K562 (cell line): ENCODE measurements around the gene TMEM191C. TPM values are rescaled to one million over a fixed set of nuclear protein-coding genes. Genes with fewer than 3 reads are reported as not detected.

Experiments used
- ATF1 ChIP-seq, 2 experiments: fragments of 450-650 bp in 1 of 2; IDR thresholded peaks; 2 replicates each; pipeline ENCODE4 v1.6.1; 2016; ENCODE audit warnings: missing compliant biosample characterization in 1 of 2, missing genetic modification characterization in 1 of 2
- BRCA1 ChIP-seq, 2 experiments: fragments of 450-650 bp in 1 of 2; sonication (generic) in 1 of 2; formaldehyde crosslinking in 1 of 2; IDR thresholded peaks; 2 replicates each; pipeline versions ENCODE4 v1.5.0 to v1.6.1; 2017 to 2020; ENCODE audit warnings: mild to moderate bottlenecking in 1 of 2, missing genetic modification reagents in 1 of 2
- CHD4 ChIP-seq: fragments of 200-600 bp; sonication (generic); IDR thresholded peaks from 3 replicates; pipeline ENCODE4 v1.6.1; 2012; ENCODE audit warnings: low read depth, mild to moderate bottlenecking, mixed read lengths, low read length, inconsistent platforms; ENCODE audit not compliant: insufficient read depth, insufficient replicate concordance, poor library complexity, severe bottlenecking
- FOXP1 ChIP-seq: sonication (generic); formaldehyde crosslinking; IDR thresholded peaks from 2 replicates; pipeline ENCODE4 v1.8.0; 2022; ENCODE audit warnings: mild to moderate bottlenecking, missing genetic modification reagents
- GATAD2B ChIP-seq: fragments of 450-650 bp; IDR thresholded peaks from 2 replicates; pipeline ENCODE4 v1.6.1; 2017; ENCODE audit warnings: mild to moderate bottlenecking, borderline replicate concordance
- HMGN3 ChIP-seq: IDR thresholded peaks from 2 replicates; pipeline ENCODE4 v1.6.1; 2011; ENCODE audit warnings: borderline replicate concordance, low read depth, mild to moderate bottlenecking, mixed read lengths, low read length; ENCODE audit not compliant: insufficient read length; ENCODE audit errors: extremely low read depth
- L3MBTL2 ChIP-seq: fragments of 450-650 bp; IDR thresholded peaks from 2 replicates; pipeline ENCODE4 v1.6.1; 2016; ENCODE audit warnings: mild to moderate bottlenecking, moderate library complexity
- MED1 ChIP-seq: sonication (generic); formaldehyde crosslinking; IDR thresholded peaks from 2 replicates; pipeline ENCODE4 v1.8.1; 2023; ENCODE audit warnings: missing genetic modification reagents, borderline replicate concordance
- MYNN ChIP-seq, 2 experiments: sonication (generic); formaldehyde crosslinking in 1 of 2; IDR thresholded peaks; 2 replicates each; pipeline versions ENCODE4 v1.5.0 to v1.6.1; 2016 to 2020; ENCODE audit warnings: antibody characterized with exemption in 1 of 2, missing genetic modification reagents in 1 of 2
- POLR2A ChIP-seq: fragments of 450-650 bp; conservative IDR thresholded peaks from 2 replicates; pipeline ENCODE4 v1.6.1; 2016
- POLR2B ChIP-seq: fragments of 450-650 bp; IDR thresholded peaks from 2 replicates; pipeline ENCODE4 v1.6.1; 2018; ENCODE audit warnings: low read depth; ENCODE audit not compliant: partially characterized antibody
- TGIF2 ChIP-seq: sonication (generic); formaldehyde crosslinking; IDR thresholded peaks from 2 replicates; pipeline ENCODE4 v1.8.1; 2022; ENCODE audit warnings: mild to moderate bottlenecking, missing genetic modification reagents, moderate library complexity
- TSC22D4 ChIP-seq: fragments of 450-650 bp; IDR thresholded peaks from 2 replicates; pipeline ENCODE4 v1.6.1; 2016; ENCODE audit warnings: missing genetic modification characterization, missing biosample characterization, control low read depth
- ZNF143 ChIP-seq: sonication (generic); formaldehyde crosslinking; IDR thresholded peaks from 2 replicates; pipeline ENCODE4 v1.9.0; 2022; ENCODE audit warnings: mild to moderate bottlenecking, missing genetic modification reagents
- ZNF431 ChIP-seq: sonication (generic); formaldehyde crosslinking; IDR thresholded peaks from 2 replicates; pipeline ENCODE4 v1.8.0; 2022; ENCODE audit warnings: mild to moderate bottlenecking, missing genetic modification reagents
- ZNF668 ChIP-seq: fragments of 250-450 bp; sonication (Bioruptor Pico); IDR thresholded peaks from 2 replicates; pipeline ENCODE4 v1.8.0; 2022; ENCODE audit warnings: mild to moderate bottlenecking, inconsistent platforms
- ZNF740 ChIP-seq, 3 experiments: fragments of 200-800 bp in 1 of 3; sonication (Bioruptor generic) in 1 of 3; sonication (generic) in 1 of 3; formaldehyde crosslinking in 1 of 3; IDR thresholded peaks; 2 replicates each; pipeline versions ENCODE4 v1.6.1 to v1.8.0; 2016 to 2022; ENCODE audit warnings: mild to moderate bottlenecking in 2 of 3, missing compliant biosample characterization in 2 of 3, missing genetic modification characterization in 2 of 3, missing genetic modification reagents in 1 of 3
- polyA plus RNA-seq, 8 experiments: library from polyadenylated mRNA; depleted of rRNA in 4 of 8; stranded (reverse) in 5 of 8; unstranded in 3 of 8; fragments of >200 nt; fragmentation: Nextera tagmentation in 2 of 8; fragmentation: Illumina TruSeq in 1 of 8; extraction: Ambion mirVana in 2 of 8; extraction: Trizol in 1 of 8; gene quantifications; 2 replicates each; pipeline versions ENCODE4 v1.2.1 to v1.2.3, GENCODE V29; 2011 to 2014; ENCODE audit warnings: inconsistent platforms in 1 of 8, missing spikeins in 1 of 8
- total RNA-seq, 7 experiments: library from RNA; depleted of rRNA in 6 of 7; stranded (reverse); fragments of >200 nt in 6 of 7; fragmentation: Illumina TruSeq in 2 of 7; extraction: Trizol in 2 of 7; gene quantifications; 2 replicates each; pipeline versions ENCODE4 v1.2.1 to v1.2.3, GENCODE V29; 2011 to 2021; ENCODE audit warnings: low replicate concordance in 1 of 7
- TF ChIP-seq, protein P1 (sequence below): sonication (generic); formaldehyde crosslinking; IDR thresholded peaks from 2 replicates; pipeline ENCODE4 v1.9.0; 2022; ENCODE audit warnings: mild to moderate bottlenecking, missing genetic modification reagents
- TF ChIP-seq, protein P2 (sequence below): fragments of 250-450 bp; sonication (Bioruptor Pico); IDR thresholded peaks from 2 replicates; pipeline ENCODE4 v1.8.0; 2022; ENCODE audit warnings: inconsistent platforms, mild to moderate bottlenecking, moderate library complexity, borderline replicate concordance
- TF ChIP-seq, protein P3 (sequence below): IDR thresholded peaks from 2 replicates; pipeline ENCODE4 v1.6.1; 2011; ENCODE audit not compliant: insufficient read length; ENCODE audit errors: extremely low read depth

The TMEM191C gene
- total and polyA plus RNA-seq, 9 of the 15 experiments (the other 6 are each of a cell fraction or from before 2014, with no cell fraction given) = 0.15 to 7.1 (median 1.1) TPM

- TF ChIP-seq HMGN3 = peak; percentile 50
- TF ChIP-seq MED1 (CRISPR knock-in tag) = 0 out of 2 replicates have a peak, but pooled peaks have one; percentile 82
- no peak for TF ChIP-seq ZNF740 (CRISPR knock-in tag; IDR thresholded peaks at IDR 0.05)
- no peak for TF ChIP-seq ZNF740 (tag; IDR thresholded peaks at IDR 0.05)
- TF ChIP-seq ATF1 (CRISPR knock-in tag; IDR thresholded peaks at IDR 0.05) = peak; percentile 14; the same call in 1 of the 2 replicates
- no peak for TF ChIP-seq ATF1 (tag; IDR thresholded peaks at IDR 0.05)
- peak; percentile 36; the same call in 1 of the 2 replicates for TF ChIP-seq ZNF143 (CRISPR knock-in tag)
- TF ChIP-seq, protein P1, sequence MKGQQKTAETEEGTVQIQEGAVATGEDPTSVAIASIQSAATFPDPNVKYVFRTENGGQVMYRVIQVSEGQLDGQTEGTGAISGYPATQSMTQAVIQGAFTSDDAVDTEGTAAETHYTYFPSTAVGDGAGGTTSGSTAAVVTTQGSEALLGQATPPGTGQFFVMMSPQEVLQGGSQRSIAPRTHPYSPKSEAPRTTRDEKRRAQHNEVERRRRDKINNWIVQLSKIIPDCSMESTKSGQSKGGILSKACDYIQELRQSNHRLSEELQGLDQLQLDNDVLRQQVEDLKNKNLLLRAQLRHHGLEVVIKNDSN (CRISPR knock-in tag) = peak; percentile 12; the same call in 1 of the 2 replicates
- TF ChIP-seq MYNN (IDR thresholded peaks at IDR 0.05) = peak; percentile 16
- no peak for TF ChIP-seq MYNN (CRISPR knock-in tag; IDR thresholded peaks at IDR 0.05)
- peak; percentile 44; the same call in 1 of the 2 replicates for TF ChIP-seq TGIF2 (CRISPR knock-in tag)
- TF ChIP-seq ZNF668 (CRISPR knock-in tag) = 0 out of 2 replicates have a peak, but pooled peaks have one; percentile 43
- TF ChIP-seq, protein P2, sequence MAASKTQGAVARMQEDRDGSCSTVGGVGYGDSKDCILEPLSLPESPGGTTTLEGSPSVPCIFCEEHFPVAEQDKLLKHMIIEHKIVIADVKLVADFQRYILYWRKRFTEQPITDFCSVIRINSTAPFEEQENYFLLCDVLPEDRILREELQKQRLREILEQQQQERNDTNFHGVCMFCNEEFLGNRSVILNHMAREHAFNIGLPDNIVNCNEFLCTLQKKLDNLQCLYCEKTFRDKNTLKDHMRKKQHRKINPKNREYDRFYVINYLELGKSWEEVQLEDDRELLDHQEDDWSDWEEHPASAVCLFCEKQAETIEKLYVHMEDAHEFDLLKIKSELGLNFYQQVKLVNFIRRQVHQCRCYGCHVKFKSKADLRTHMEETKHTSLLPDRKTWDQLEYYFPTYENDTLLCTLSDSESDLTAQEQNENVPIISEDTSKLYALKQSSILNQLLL (CRISPR knock-in tag) = no peak
- peak; percentile 32 for TF ChIP-seq POLR2A
- no peak for TF ChIP-seq BRCA1 (IDR thresholded peaks at IDR 0.05)
- peak; percentile 92; the same call in 1 of the 2 replicates for TF ChIP-seq BRCA1 (CRISPR knock-in tag; IDR thresholded peaks at IDR 0.05)
- TF ChIP-seq L3MBTL2 = no peak
- no peak for TF ChIP-seq CHD4
- TF ChIP-seq TSC22D4 (tag) = no peak
- TF ChIP-seq, protein P3, sequence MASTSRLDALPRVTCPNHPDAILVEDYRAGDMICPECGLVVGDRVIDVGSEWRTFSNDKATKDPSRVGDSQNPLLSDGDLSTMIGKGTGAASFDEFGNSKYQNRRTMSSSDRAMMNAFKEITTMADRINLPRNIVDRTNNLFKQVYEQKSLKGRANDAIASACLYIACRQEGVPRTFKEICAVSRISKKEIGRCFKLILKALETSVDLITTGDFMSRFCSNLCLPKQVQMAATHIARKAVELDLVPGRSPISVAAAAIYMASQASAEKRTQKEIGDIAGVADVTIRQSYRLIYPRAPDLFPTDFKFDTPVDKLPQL = no peak
- TF ChIP-seq ZNF431 (CRISPR knock-in tag) = peak; percentile 23; the same call in 1 of the 2 replicates
- 0 out of 2 replicates have a peak, but pooled peaks have one; percentile 57 for TF ChIP-seq FOXP1 (CRISPR knock-in tag)
- TF ChIP-seq POLR2B = peak; percentile 61
- TF ChIP-seq GATAD2B = no peak
Measured at GRCh38 chr22:21446827-21447690, 20.1 kb upstream of the TMEM191C start (continued).
